Measurements from ENCODE around the gene DHDDS.
"Not testable (repeated sequence)": the region's sequence is repeated elsewhere in the genome, so short reads cannot be mapped to it uniquely, and the experiment has no call there.

Gene DHDDS

GRCh38 chr1:26431979-26432695 lies at the start of gene DHDDS:
Gene DHDDS, plus strand, starts transcription at chr1:26432321. Its CDS starts 625 bp downstream, at chr1:26432946.
- peak; percentile 98 for DNase-seq

GRCh38 chr1:26384076-26384475 lies 48.0 kb upstream of the DHDDS start:
- no peak for DNase-seq

- not testable (repeated sequence) for DNase-seq
Observed at GRCh38 chr1:26385063-26385462, 47.1 kb upstream of the DHDDS start.

GRCh38 chr1:26387447-26387846 lies 44.7 kb upstream of the DHDDS start:
- DNase-seq, result no peak

GRCh38 chr1:26388791-26389445 lies 43.2 kb upstream of the DHDDS start:
- DNase-seq, result no peak

- DNase-seq, result no peak
Observed at GRCh38 chr1:26389604-26390247, 42.4 kb upstream of the DHDDS start.

GRCh38 chr1:26391450-26391849 lies 40.7 kb upstream of the DHDDS start:
- DNase-seq, result peak; percentile 54

GRCh38 chr1:26395754-26396153 lies 36.4 kb upstream of the DHDDS start:
- no peak for DNase-seq

- no peak for DNase-seq
Observed at GRCh38 chr1:26399034-26399433, 33.1 kb upstream of the DHDDS start.

- no peak for DNase-seq
Observed at GRCh38 chr1:26401891-26402290, 30.2 kb upstream of the DHDDS start.

- DNase-seq, result no peak
Observed at GRCh38 chr1:26403656-26404055, 28.5 kb upstream of the DHDDS start.

GRCh38 chr1:26404641-26405040 lies 27.5 kb upstream of the DHDDS start:
- no peak for DNase-seq

GRCh38 chr1:26405281-26405915 lies 26.7 kb upstream of the DHDDS start:
- DNase-seq, result no peak

- peak; percentile 73 for DNase-seq
Observed at GRCh38 chr1:26408604-26409003, 23.5 kb upstream of the DHDDS start.

GRCh38 chr1:26409191-26409807 lies 22.8 kb upstream of the DHDDS start:
- no peak for DNase-seq

- DNase-seq, result no peak
Observed at GRCh38 chr1:26410706-26411623, 21.2 kb upstream of the DHDDS start, which contains the start of gene LIN28A. Gene LIN28A, plus strand, starts transcription at chr1:26410817. Its CDS starts 75 bp downstream, at chr1:26410892.

GRCh38 chr1:26411624-26412074 lies 20.5 kb upstream of the DHDDS start:
- no peak for DNase-seq

GRCh38 chr1:26412180-26412840 lies 19.8 kb upstream of the DHDDS start:
- DNase-seq, result no peak

GRCh38 chr1:26413031-26413430 lies 19.1 kb upstream of the DHDDS start:
- no peak for DNase-seq

- DNase-seq, result peak; percentile 87
Observed at GRCh38 chr1:26417111-26417759, 14.9 kb upstream of the DHDDS start.
